K562 (cell line): Measurements from ENCODE around the gene PIGQ.

Source experiments
- E2F6 ChIP-seq, 2 experiments: IDR thresholded peaks; 2 replicates each; pipeline ENCODE4 v1.6.1; 2011; ENCODE audit warnings: borderline replicate concordance in 1 of 2, control low read depth in 1 of 2, low read depth in 1 of 2, low read length in 1 of 2, mild to moderate bottlenecking in 1 of 2, mixed read lengths in 1 of 2, moderate library complexity in 1 of 2; ENCODE audit not compliant: insufficient read depth in 1 of 2, insufficient read length in 1 of 2, poor library complexity in 1 of 2, severe bottlenecking in 1 of 2; ENCODE audit errors: extremely low read depth in 1 of 2
- FOXK2 ChIP-seq, 2 experiments: fragments of 450-650 bp; IDR thresholded peaks in 1 of 2; conservative IDR thresholded peaks in 1 of 2; 2 replicates each; pipeline ENCODE4 v1.6.1; 2016; ENCODE audit warnings: low read depth in 2 of 2, mild to moderate bottlenecking in 1 of 2
- MAFG ChIP-seq: fragments of 450-650 bp; conservative IDR thresholded peaks from 2 replicates; pipeline ENCODE4 v1.6.1; 2016; ENCODE audit warnings: missing genetic modification characterization, missing compliant biosample characterization
- RBBP5 ChIP-seq: fragments of 200-600 bp; sonication (generic); IDR thresholded peaks from 2 replicates; pipeline ENCODE4 v1.6.1; 2012; ENCODE audit warnings: borderline replicate concordance, mild to moderate bottlenecking, low read length, control low read depth, inconsistent platforms; ENCODE audit not compliant: insufficient read depth, poor library complexity, severe bottlenecking

GRCh38 chr16:622920-623280, 53.1 kb downstream of the PIGQ start:
- TF ChIP-seq E2F6 (IDR thresholded peaks at IDR 0.05; ENCODE audit: borderline replicate concordance in 1 of 2, extremely low read depth in 1 of 2, insufficient read depth in 1 of 2, insufficient read length in 1 of 2, low read depth in 1 of 2, low read length in 1 of 2, poor library complexity in 1 of 2, severe bottlenecking in 1 of 2) (no peak), RBBP5 (no peak), FOXK2 (conservative IDR thresholded peaks at IDR 0.05 in 1 of 2, IDR thresholded peaks at IDR 0.05 in 1 of 2; ENCODE audit: low read depth in 2 of 2) (no peak), MAFG (tag) (no peak)
